CD4-positive, alpha-beta memory T cell (primary cell): ENCODE results near the gene MTARC1. TPM values are rescaled to one million over a fixed set of nuclear protein-coding genes. Genes with fewer than 3 reads are reported as not detected.

Experiments
- CTCF ChIA-PET: fragments of 350-600 bp; sonication (Branson Sonifier 250); formaldehyde crosslinking; loops from one replicate; lab custom pipeline; 2021; ENCODE audit warnings: inconsistent platforms; ENCODE audit not compliant: partially characterized antibody; lab: Charles Lee
- POLR2A ChIA-PET: fragments of 350-600 bp; sonication (Branson Sonifier 250); formaldehyde crosslinking; loops from one replicate; lab custom pipeline; 2021; ENCODE audit not compliant: partially characterized antibody; lab: Charles Lee
- DNase-seq, 5 donors: peaks; one replicate each; pipeline versions ENCODE4 v3.0.0 to v3.0.0-alpha.2; 2020 to 2022; ENCODE audit warnings: mixed read lengths in 1 of 5
- H3K27ac ChIP-seq: one replicate; pipeline ENCODE4 v1.7.0; 2013; ENCODE audit warnings: low read depth, low read length
- H3K27me3 ChIP-seq: 2 replicates; pipeline ENCODE4 v1.7.0; 2013; ENCODE audit warnings: mild to moderate bottlenecking, low read length, moderate library complexity; ENCODE audit not compliant: insufficient read depth
- H3K36me3 ChIP-seq: 2 replicates; pipeline ENCODE4 v1.7.0; 2013; ENCODE audit warnings: mild to moderate bottlenecking, low read length, moderate library complexity; ENCODE audit not compliant: insufficient read depth
- H3K4me1 ChIP-seq: 2 replicates; pipeline ENCODE4 v1.7.0; 2013; ENCODE audit warnings: mild to moderate bottlenecking, low read length, moderate library complexity; ENCODE audit not compliant: insufficient read depth
- H3K4me3 ChIP-seq, 2 donors: one replicate each; pipeline ENCODE4 v1.7.0; 2013; ENCODE audit warnings: low read length in 2 of 2, mild to moderate bottlenecking in 1 of 2
- H3K9me3 ChIP-seq, 2 donors: one replicate each; pipeline ENCODE4 v1.7.0; 2013; ENCODE audit warnings: low read length in 2 of 2, control low read depth in 1 of 2; ENCODE audit not compliant: control insufficient read depth in 1 of 2
- H3K27ac Mint-ChIP-seq, 7 donors: one replicate each; pipeline ENCODE4 v1.8.0; 2020 to 2021; ENCODE audit warnings: mixed read lengths in 7 of 7, mild to moderate bottlenecking in 6 of 7, inconsistent platforms in 3 of 7, moderate library complexity in 3 of 7
- H3K27me3 Mint-ChIP-seq, 2 donors: one replicate each; pipeline ENCODE4 v1.8.0; 2020 to 2021; ENCODE audit warnings: mixed read lengths in 2 of 2
- H3K36me3 Mint-ChIP-seq, 2 donors: one replicate each; pipeline ENCODE4 v1.8.0; 2020 to 2021; ENCODE audit warnings: mixed read lengths in 2 of 2, inconsistent platforms in 1 of 2, mild to moderate bottlenecking in 1 of 2
- H3K4me1 Mint-ChIP-seq, 4 donors: one replicate each; pipeline ENCODE4 v1.8.0; 2020 to 2021; ENCODE audit warnings: mixed read lengths in 4 of 4, mild to moderate bottlenecking in 1 of 4
- H3K4me3 Mint-ChIP-seq, 8 donors: one replicate each; pipeline ENCODE4 v1.8.0; 2020 to 2021; ENCODE audit warnings: mixed read lengths in 8 of 8, mild to moderate bottlenecking in 7 of 8, moderate library complexity in 6 of 8, inconsistent platforms in 3 of 8
- H3K9me3 Mint-ChIP-seq, 8 donors: one replicate each; pipeline ENCODE4 v1.8.0; 2020 to 2021; ENCODE audit warnings: mixed read lengths in 8 of 8, mild to moderate bottlenecking in 5 of 8, inconsistent platforms in 3 of 8, moderate library complexity in 1 of 8
- intact Hi-C: fragments of 100-400 bp; cut with micrococcal nuclease; formaldehyde crosslinking; loops from one replicate; pipeline ENCODE4 v1.15.1; 2023
- polyA plus RNA-seq, 2 donors: library from polyadenylated mRNA; unstranded; fragments of 300-500 nt; fragmentation: Illumina TruSeq; gene quantifications; one replicate each; pipeline ENCODE4 v1.2.3, GENCODE V29; 2021
- total RNA-seq, 2 experiments: library from RNA; stranded (reverse); gene quantifications; one replicate each; pipeline ENCODE4 v1.2.3, GENCODE V29; 2021

MTARC1 gene
- total RNA-seq (not detected), polyA plus RNA-seq (not detected)

GRCh38 chr1:220786337-220787068 lies at the start of gene MTARC1:
MTARC1 (plus strand) TSS chr1:220786913; CDS start chr1:220786945, 32 bp downstream.
- Mint-ChIP-seq H3K4me3 (peak within 1 kb of the TSS in 3 of 8 donors; percentile 0 to 47 (median 26)), H3K36me3 (no peaks in the 10 kb centered on the region), H3K4me1 (no peaks in the 10 kb centered on the region), H3K9me3 (no peaks in the 10 kb centered on the region), H3K27me3 (peaks cover 31 to 38% of the 10 kb centered on the region in 2 donors), H3K27ac (no peak within 1 kb of the TSS)
- Histone ChIP-seq H3K27me3 (peaks cover 8% of the 10 kb centered on the region), H3K27ac (no peak within 1 kb of the TSS), H3K9me3 (no peaks in the 10 kb centered on the region), H3K4me1 (no peaks in the 10 kb centered on the region), H3K36me3 (no peaks in the 10 kb centered on the region), H3K4me3 (no peak within 1 kb of the TSS)
- intact Hi-C loops = no loop called here
- CTCF ChIA-PET = interaction anchor here (0.9 kb wide), 1 partner anchor 11 kb away, joined by 4 read pairs; no protein-coding TSS in a partner anchor
- POLR2A ChIA-PET = no interaction called here
- DNase-seq = no peak

GRCh38 chr1:220741349-220741748 lies 45.4 kb upstream of the MTARC1 start:
- Histone ChIP-seq H3K27me3 (no peaks in the 10 kb centered on the region), H3K27ac (no peak overlapping the region), H3K9me3 (no peaks in the 10 kb centered on the region), H3K4me1 (no peaks in the 10 kb centered on the region), H3K4me3 (no peak overlapping the region), H3K36me3 (no peaks in the 10 kb centered on the region)
- POLR2A ChIA-PET = no interaction called here
- no peaks in the 10 kb centered on the region for H3K36me3 Mint-ChIP-seq
- no peak overlapping the region for H3K4me3 Mint-ChIP-seq
- peaks cover 0 to 2% (median 0%) of the 10 kb centered on the region in 8 donors for H3K9me3 Mint-ChIP-seq
- intact Hi-C loops = no loop called here
- H3K4me1 Mint-ChIP-seq = no peaks in the 10 kb centered on the region
- DNase-seq = no peak
- no peak overlapping the region for H3K27ac Mint-ChIP-seq
- CTCF ChIA-PET = interaction anchor here (3.4 kb wide), 1 partner anchor 8 kb away, joined by 14 read pairs; no protein-coding TSS in a partner anchor
- peaks cover 7 to 16% of the 10 kb centered on the region in 2 donors for H3K27me3 Mint-ChIP-seq

- CTCF ChIA-PET = interaction anchor here (3.4 kb wide), 1 partner anchor 8 kb away, joined by 14 read pairs; no protein-coding TSS in a partner anchor
- no peak overlapping the region for H3K4me3 ChIP-seq
- Mint-ChIP-seq H3K4me3 (no peak overlapping the region), H3K4me1 (no peaks in the 10 kb centered on the region), H3K27me3 (peaks cover 5 to 21% of the 10 kb centered on the region in 2 donors), H3K27ac (no peak overlapping the region), H3K9me3 (peaks cover 0 to 2% (median 0%) of the 10 kb centered on the region in 8 donors), H3K36me3 (no peaks in the 10 kb centered on the region)
- DNase-seq = no peak
- no peaks in the 10 kb centered on the region for H3K36me3 ChIP-seq
- no peaks in the 10 kb centered on the region for H3K9me3 ChIP-seq
- POLR2A ChIA-PET = no interaction called here
- intact Hi-C loops = no loop called here
- H3K4me1 ChIP-seq = no peaks in the 10 kb centered on the region
- no peak overlapping the region for H3K27ac ChIP-seq
- H3K27me3 ChIP-seq = no peaks in the 10 kb centered on the region
These were observed 44.9 kb upstream of the MTARC1 start for GRCh38 chr1:220741825-220742224.

GRCh38 chr1:220742520-220742919 lies 44.2 kb upstream of the MTARC1 start:
- Histone ChIP-seq H3K4me3 (no peak overlapping the region), H3K9me3 (no peaks in the 10 kb centered on the region), H3K4me1 (no peaks in the 10 kb centered on the region), H3K36me3 (no peaks in the 10 kb centered on the region), H3K27me3 (no peaks in the 10 kb centered on the region), H3K27ac (no peak overlapping the region)
- H3K9me3 Mint-ChIP-seq = peaks cover 0 to 2% (median 0%) of the 10 kb centered on the region in 8 donors
- ChIA-PET CTCF (interaction anchor here (3.4 kb wide), 1 partner anchor 9 kb away, joined by 14 read pairs; no protein-coding TSS in a partner anchor), POLR2A (no interaction called here)
- H3K4me1 Mint-ChIP-seq = peaks cover 0 to 4% (median under 1%) of the 10 kb centered on the region in 4 donors
- no peak overlapping the region for H3K27ac Mint-ChIP-seq
- no peak overlapping the region for H3K4me3 Mint-ChIP-seq
- intact Hi-C loops = no loop called here
- DNase-seq = no peak
- peaks cover 11 to 27% of the 10 kb centered on the region in 2 donors for H3K27me3 Mint-ChIP-seq
- no peaks in the 10 kb centered on the region for H3K36me3 Mint-ChIP-seq

- Histone ChIP-seq H3K4me1 (no peaks in the 10 kb centered on the region), H3K36me3 (no peaks in the 10 kb centered on the region), H3K27ac (no peak overlapping the region), H3K9me3 (no peaks in the 10 kb centered on the region), H3K27me3 (peaks cover 11% of the 10 kb centered on the region), H3K4me3 (no peak overlapping the region)
- Mint-ChIP-seq H3K4me3 (peak overlapping the region in 1 of 8 donors; percentile 43), H3K27ac (no peak overlapping the region), H3K36me3 (no peaks in the 10 kb centered on the region), H3K9me3 (peaks cover 0 to 2% (median 0%) of the 10 kb centered on the region in 8 donors), H3K4me1 (peaks cover 3 to 17% (median 9%) of the 10 kb centered on the region in 4 donors), H3K27me3 (peaks cover 39 to 59% of the 10 kb centered on the region in 2 donors)
- ChIA-PET CTCF (interaction anchor here (0.7 to 0.8 kb wide), 2 partner anchors 13 to 25 kb away, joined by 3 to 4 read pairs; no protein-coding TSS in a partner anchor), POLR2A (no interaction called here)
- no peak for DNase-seq
- intact Hi-C loops = no loop called here
These were observed 39.9 kb upstream of the MTARC1 start for GRCh38 chr1:220746851-220747250.

GRCh38 chr1:220747437-220748088 lies 39.1 kb upstream of the MTARC1 start:
- Histone ChIP-seq H3K36me3 (no peaks in the 10 kb centered on the region), H3K4me3 (no peak overlapping the region), H3K27ac (no peak overlapping the region), H3K27me3 (peaks cover 11% of the 10 kb centered on the region), H3K9me3 (no peaks in the 10 kb centered on the region), H3K4me1 (no peaks in the 10 kb centered on the region)
- H3K36me3 Mint-ChIP-seq = no peaks in the 10 kb centered on the region
- peak overlapping the region in 7 of 8 donors; percentile 13 to 70 (median 58) for H3K4me3 Mint-ChIP-seq
- ChIA-PET CTCF (interaction anchor here (0.7 to 1.2 kb wide), 3 partner anchors 13 to 24 kb away, joined by 3 to 4 read pairs (median 3); no protein-coding TSS in a partner anchor), POLR2A (no interaction called here)
- no peak overlapping the region for H3K27ac Mint-ChIP-seq
- H3K9me3 Mint-ChIP-seq = peaks cover 0 to 2% (median 0%) of the 10 kb centered on the region in 8 donors
- peaks cover 3 to 17% (median 9%) of the 10 kb centered on the region in 4 donors for H3K4me1 Mint-ChIP-seq
- peaks cover 43 to 65% of the 10 kb centered on the region in 2 donors for H3K27me3 Mint-ChIP-seq
- DNase-seq = no peak
- intact Hi-C loops = no loop called here
